HepG2 (cell line): Measurements from ENCODE around the gene CDS1. TPM values are rescaled to one million over a fixed set of nuclear protein-coding genes. Genes with fewer than 3 reads are reported as not detected.

Experiments used
- BRD4 ChIP-seq: sonication (generic); formaldehyde crosslinking; IDR thresholded peaks from 2 replicates; pipeline ENCODE4 v1.4.0; 2020; ENCODE audit warnings: missing genetic modification reagents
- CAMTA2 ChIP-seq: sonication (generic); formaldehyde crosslinking; IDR thresholded peaks from 2 replicates; pipeline ENCODE4 v1.4.0; 2020; ENCODE audit warnings: mild to moderate bottlenecking, missing genetic modification reagents, borderline replicate concordance
- CSRNP1 ChIP-seq: sonication (generic); formaldehyde crosslinking; IDR thresholded peaks from 2 replicates; pipeline ENCODE4 v1.8.1; 2023; ENCODE audit warnings: mild to moderate bottlenecking, missing genetic modification reagents
- HMGXB4 ChIP-seq, 2 experiments: sonication (generic) in 1 of 2; formaldehyde crosslinking in 1 of 2; IDR thresholded peaks; 2 replicates each; pipeline versions ENCODE4 v1.4.0 to v1.6.1; 2018 to 2020; ENCODE audit warnings: missing genetic modification reagents in 2 of 2, borderline replicate concordance in 1 of 2, low read depth in 1 of 2, mild to moderate bottlenecking in 1 of 2, missing biosample characterization in 1 of 2
- MED8 ChIP-seq: sonication (generic); formaldehyde crosslinking; IDR thresholded peaks from 2 replicates; pipeline ENCODE4 v1.8.1; 2023; ENCODE audit warnings: mild to moderate bottlenecking, missing genetic modification reagents; ENCODE audit not compliant: insufficient replicate concordance
- NPAS2 ChIP-seq: sonication (generic); formaldehyde crosslinking; IDR thresholded peaks from 2 replicates; pipeline ENCODE4 v1.8.0; 2022; ENCODE audit warnings: mild to moderate bottlenecking, missing genetic modification reagents, borderline replicate concordance
- PAXIP1 ChIP-seq: sonication (generic); formaldehyde crosslinking; conservative IDR thresholded peaks from 2 replicates; pipeline ENCODE4 v1.4.0; 2020; ENCODE audit warnings: mild to moderate bottlenecking, missing genetic modification reagents, moderate library complexity
- PITX1 ChIP-seq: sonication (generic); formaldehyde crosslinking; IDR thresholded peaks from 2 replicates; pipeline ENCODE4 v1.5.1; 2020; ENCODE audit warnings: mild to moderate bottlenecking, missing genetic modification reagents
- RAD51 ChIP-seq: fragments of 450-650 bp; IDR thresholded peaks from 2 replicates; pipeline ENCODE4 v1.6.1; 2016; ENCODE audit warnings: borderline replicate concordance
- SAP130 ChIP-seq: IDR thresholded peaks from 2 replicates; pipeline ENCODE4 v1.6.1; 2016; ENCODE audit warnings: low read depth
- SP5 ChIP-seq: IDR thresholded peaks from 2 replicates; pipeline ENCODE4 v1.6.1; 2016; ENCODE audit warnings: low read depth, borderline replicate concordance
- TCF12 ChIP-seq, 2 experiments: fragments of 450-650 bp in 1 of 2; sonication (generic) in 1 of 2; formaldehyde crosslinking in 1 of 2; IDR thresholded peaks; 2 replicates each; pipeline versions ENCODE4 v1.6.1 to v1.8.0; 2017 to 2022; ENCODE audit warnings: antibody characterized with exemption in 1 of 2, mild to moderate bottlenecking in 1 of 2, missing genetic modification reagents in 1 of 2, moderate library complexity in 1 of 2
- TFAP4 ChIP-seq: sonication (generic); IDR thresholded peaks from 2 replicates; pipeline ENCODE4 v1.6.1; 2016; ENCODE audit warnings: low read depth, borderline replicate concordance
- ZC3H4 ChIP-seq: sonication (generic); formaldehyde crosslinking; IDR thresholded peaks from 2 replicates; pipeline ENCODE4 v1.4.0; 2020; ENCODE audit warnings: missing genetic modification reagents, borderline replicate concordance
- ZNF451 ChIP-seq: sonication (generic); formaldehyde crosslinking; IDR thresholded peaks from 2 replicates; pipeline ENCODE4 v1.5.0; 2020; ENCODE audit warnings: mild to moderate bottlenecking, missing genetic modification reagents
- ZNF530 ChIP-seq: sonication (generic); formaldehyde crosslinking; IDR thresholded peaks from 2 replicates; pipeline ENCODE4 v1.5.0; 2020; ENCODE audit warnings: low read depth, mild to moderate bottlenecking, missing genetic modification reagents
- ZNF564 ChIP-seq: sonication (generic); formaldehyde crosslinking; IDR thresholded peaks from 2 replicates; pipeline ENCODE4 v1.8.1; 2023; ENCODE audit warnings: mild to moderate bottlenecking, missing genetic modification reagents
- ZNF782 ChIP-seq: sonication (generic); formaldehyde crosslinking; IDR thresholded peaks from 2 replicates; pipeline ENCODE4 v1.4.0; 2020; ENCODE audit warnings: missing genetic modification reagents, mild to moderate bottlenecking, borderline replicate concordance
- ZNF878 ChIP-seq: sonication (generic); formaldehyde crosslinking; IDR thresholded peaks from 2 replicates; pipeline ENCODE4 v1.8.1; 2023; ENCODE audit warnings: mild to moderate bottlenecking, missing genetic modification reagents, moderate library complexity
- polyA plus RNA-seq, 8 experiments: library from polyadenylated mRNA; depleted of rRNA in 3 of 8; stranded (reverse) in 7 of 8; unstranded in 1 of 8; fragments of >200 nt; fragmentation: Illumina TruSeq in 4 of 8; extraction: Trizol in 4 of 8; gene quantifications; 2 replicates each; pipeline versions ENCODE4 v1.2.1 to v1.2.3, GENCODE V29; 2011 to 2016; ENCODE audit warnings: low read depth in 4 of 8, missing spikeins in 1 of 8, mixed read lengths in 1 of 8; ENCODE audit not compliant: insufficient read depth in 1 of 8
- total RNA-seq, 5 experiments: library from RNA; depleted of rRNA; stranded (reverse); fragments of >200 nt; fragmentation: Illumina TruSeq; extraction: Trizol; gene quantifications; 2 replicates each; pipeline ENCODE4 v1.2.3, GENCODE V29; 2016; ENCODE audit warnings: low read depth in 1 of 5

Gene CDS1
- total and polyA plus RNA-seq, 2 of the 13 experiments (the other 11 are each of a cell fraction or from before 2014, with no cell fraction given): 2.1 to 3.2 TPM

GRCh38 chr4:84582988-84583875 lies at the start of gene CDS1 (continued):
- TF ChIP-seq CSRNP1 (CRISPR knock-in tag): peak; percentile 26; the same call in 1 of the 2 replicates
- TF ChIP-seq ZNF782 (CRISPR knock-in tag): peak; percentile 61; the same call in 1 of the 2 replicates
- no peak for TF ChIP-seq ZNF530 (CRISPR knock-in tag)
- TF ChIP-seq PITX1: no peak
- no peak for TF ChIP-seq RAD51
- no peak for TF ChIP-seq ZC3H4 (CRISPR knock-in tag)
- TF ChIP-seq ZNF564: peak; percentile 69
- 0 out of 2 replicates have a peak, but pooled peaks have one; percentile 0 for TF ChIP-seq TFAP4
- TF ChIP-seq HMGXB4 (CRISPR knock-in tag; IDR thresholded peaks at IDR 0.05; ENCODE audit: borderline replicate concordance in 1 of 2, low read depth in 1 of 2): peak; percentile 24 to 56; a peak in 2 of 4 replicates
- peak; percentile 2; the same call in 1 of the 2 replicates for TF ChIP-seq SP5 (CRISPR knock-in tag)
- TF ChIP-seq PAXIP1 (CRISPR knock-in tag): peak; percentile 2; the same call in 1 of the 2 replicates
- peak; percentile 29 for TF ChIP-seq MED8 (CRISPR knock-in tag)
- 0 out of 2 replicates have a peak, but pooled peaks have one; percentile 67 for TF ChIP-seq BRD4 (CRISPR knock-in tag)
- no peak for TF ChIP-seq TCF12 (IDR thresholded peaks at IDR 0.05)
- 0 out of 2 replicates have a peak, but pooled peaks have one; percentile 25 for TF ChIP-seq TCF12 (CRISPR knock-in tag; IDR thresholded peaks at IDR 0.05)
- TF ChIP-seq ZNF451 (CRISPR knock-in tag): no peak
- peak; percentile 84; the same call in 1 of the 2 replicates for TF ChIP-seq CAMTA2 (CRISPR knock-in tag)
- TF ChIP-seq SAP130: peak; percentile 54
- TF ChIP-seq ZNF878: peak; percentile 30; the same call in 1 of the 2 replicates
- TF ChIP-seq NPAS2 (CRISPR knock-in tag): no peak
